Measurements from ENCODE around the gene ITGA1. TPM values are rescaled to one million over a fixed set of nuclear protein-coding genes. Genes with fewer than 3 reads are reported as not detected.
"Not testable (repeated sequence)": the region's sequence is repeated elsewhere in the genome, so short reads cannot be mapped to it uniquely, and the experiment has no call there.

Gene ITGA1
- total RNA-seq, 2 experiments from 2014 or later = 23.5 to 25.5 TPM

GRCh38 chr5:52842111-52842510 is 54.4 kb downstream of the ITGA1 start:
- POLR2A ChIA-PET = interaction anchor here (1.1 kb wide), 1 partner anchor 16 kb away, joined by 3 read pairs; no protein-coding TSS in a partner anchor
- CTCF ChIA-PET = interaction anchor here (1.9 kb wide), 1 partner anchor 10 kb away, joined by 4 read pairs; no protein-coding TSS in a partner anchor

GRCh38 chr5:52844885-52845284 is 57.2 kb downstream of the ITGA1 start:
- CTCF ChIA-PET = no interaction called here
- POLR2A ChIA-PET = no interaction called here

- CTCF ChIA-PET = no interaction called here
- POLR2A ChIA-PET = no interaction called here
Measured at GRCh38 chr5:52846182-52846842, 58.6 kb downstream of the ITGA1 start.

GRCh38 chr5:52848688-52849087 is 61.0 kb downstream of the ITGA1 start:
- CTCF ChIA-PET, POLR2A ChIA-PET: not testable (repeated sequence)

- ChIA-PET CTCF (no interaction called here), POLR2A (no interaction called here)
Measured at GRCh38 chr5:52849544-52849943, 61.8 kb downstream of the ITGA1 start.

- POLR2A ChIA-PET = no interaction called here
- CTCF ChIA-PET = no interaction called here
Measured at GRCh38 chr5:52853650-52854049, 65.9 kb downstream of the ITGA1 start.

- POLR2A ChIA-PET = no interaction called here
Measured at GRCh38 chr5:52854301-52854700, 66.6 kb downstream of the ITGA1 start.

GRCh38 chr5:52854949-52855348 is 67.2 kb downstream of the ITGA1 start:
- POLR2A ChIA-PET = no interaction called here
- CTCF ChIA-PET = no interaction called here

More at GRCh38 chr5:52854301-52854700, 66.6 kb downstream of the ITGA1 start:
- CTCF ChIA-PET = no interaction called here

- CTCF ChIA-PET = no interaction called here
Measured at GRCh38 chr5:52856564-52856963, 68.8 kb downstream of the ITGA1 start.

GRCh38 chr5:52859628-52860027 is 71.9 kb downstream of the ITGA1 start:
- POLR2A ChIA-PET = no interaction called here
- CTCF ChIA-PET = no interaction called here

More at GRCh38 chr5:52856564-52856963, 68.8 kb downstream of the ITGA1 start:
- POLR2A ChIA-PET = no interaction called here

GRCh38 chr5:52861368-52861767 is 73.7 kb downstream of the ITGA1 start:
- CTCF ChIA-PET = no interaction called here
- POLR2A ChIA-PET = no interaction called here

GRCh38 chr5:52863715-52864290 is 76.1 kb downstream of the ITGA1 start:
- CTCF ChIA-PET = no interaction called here
- POLR2A ChIA-PET = no interaction called here

- POLR2A ChIA-PET = no interaction called here
- CTCF ChIA-PET = no interaction called here
Measured at GRCh38 chr5:52864371-52864770, 76.7 kb downstream of the ITGA1 start.

GRCh38 chr5:52864884-52865283 is 77.2 kb downstream of the ITGA1 start:
- ChIA-PET CTCF (no interaction called here), POLR2A (no interaction called here)

GRCh38 chr5:52865991-52866390 is 78.3 kb downstream of the ITGA1 start:
- POLR2A ChIA-PET, CTCF ChIA-PET: not testable (repeated sequence)

- POLR2A ChIA-PET = no interaction called here
- CTCF ChIA-PET = no interaction called here
Measured at GRCh38 chr5:52867809-52868208, 80.1 kb downstream of the ITGA1 start.

GRCh38 chr5:52868417-52868816 is 80.7 kb downstream of the ITGA1 start:
- CTCF ChIA-PET = no interaction called here

GRCh38 chr5:52869391-52869790 is 81.7 kb downstream of the ITGA1 start:
- CTCF ChIA-PET = no interaction called here
- POLR2A ChIA-PET = no interaction called here

More at GRCh38 chr5:52868417-52868816, 80.7 kb downstream of the ITGA1 start:
- POLR2A ChIA-PET = no interaction called here

GRCh38 chr5:52870448-52870847 is 82.7 kb downstream of the ITGA1 start:
- POLR2A ChIA-PET = no interaction called here
- CTCF ChIA-PET = no interaction called here

- POLR2A ChIA-PET = interaction anchor here (0.7 kb wide), 1 partner anchor 1058 kb away, joined by 3 read pairs; no protein-coding TSS in a partner anchor
- CTCF ChIA-PET = no interaction called here
Measured at GRCh38 chr5:52875827-52876226, 88.1 kb downstream of the ITGA1 start.

- CTCF ChIA-PET = no interaction called here
- POLR2A ChIA-PET = interaction anchor here (0.7 kb wide), 1 partner anchor 1058 kb away, joined by 3 read pairs; no protein-coding TSS in a partner anchor
Measured at GRCh38 chr5:52876456-52876855, 88.7 kb downstream of the ITGA1 start.

GRCh38 chr5:52878656-52879055 is 90.9 kb downstream of the ITGA1 start:
- ChIA-PET POLR2A (no interaction called here), CTCF (no interaction called here)

Data from activated CD8-positive, alpha-beta memory T cell treated with anti-CD3 and anti-CD28 coated beads for 36 hours (primary cell).